Ureter (tissue), 1 donor: ENCODE results near the gene UBAC2. TPM values are rescaled to one million over a fixed set of nuclear protein-coding genes. Genes with fewer than 3 reads are reported as not detected.
"Not testable (repeated sequence)": the region's sequence is repeated elsewhere in the genome, so short reads cannot be mapped to it uniquely, and the experiment has no call there.

Source experiments
- DNase-seq: peaks from one replicate; pipeline ENCODE4 v3.0.0-alpha.2; 2020; ENCODE audit warnings: low spot score
- total RNA-seq: library from RNA; stranded (reverse); gene quantifications from one replicate; pipeline ENCODE4 v1.2.4, GENCODE V29; 2023
- donor health status: DM: yes; HTN: yes; CAD: no.

UBAC2 gene
- total RNA-seq, 1 donor from 2014 or later, result 55.9 TPM

DNA sequence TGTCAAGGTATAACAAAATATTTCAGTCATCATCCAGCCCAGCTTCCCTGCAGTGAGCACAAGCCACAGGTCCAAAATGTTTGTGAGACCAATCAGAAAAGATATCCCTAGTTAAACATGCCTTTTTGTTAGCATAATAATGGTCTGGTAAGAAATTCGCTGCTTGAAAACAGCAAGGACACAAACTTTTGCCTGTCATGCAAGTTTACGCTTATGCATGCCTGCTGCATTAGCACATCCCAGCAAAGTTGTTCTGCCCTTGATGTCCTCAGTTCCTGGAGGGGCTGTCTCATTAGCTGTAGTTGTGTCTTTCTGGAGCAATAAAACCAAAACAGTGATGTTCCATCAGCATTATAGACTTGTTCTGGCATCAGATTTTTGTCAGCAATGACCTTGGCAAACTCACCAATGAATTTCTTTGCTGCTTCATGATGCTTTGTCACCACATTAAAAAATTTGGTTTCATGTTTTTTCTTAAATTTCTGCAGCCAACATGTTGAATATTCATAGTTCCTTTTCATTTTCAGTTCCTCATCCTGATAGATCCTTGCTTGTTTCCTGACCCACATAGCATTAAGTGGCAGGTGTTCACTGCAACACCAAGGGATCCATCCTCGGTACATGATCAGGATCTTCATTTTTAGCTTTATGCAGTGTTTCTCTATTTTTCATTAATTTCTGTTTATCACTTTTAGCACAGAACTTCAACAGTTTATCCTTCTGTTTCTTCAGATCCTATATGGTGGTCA is 178.5 kb downstream of the UBAC2 start:
- no peak for DNase-seq

DNA sequence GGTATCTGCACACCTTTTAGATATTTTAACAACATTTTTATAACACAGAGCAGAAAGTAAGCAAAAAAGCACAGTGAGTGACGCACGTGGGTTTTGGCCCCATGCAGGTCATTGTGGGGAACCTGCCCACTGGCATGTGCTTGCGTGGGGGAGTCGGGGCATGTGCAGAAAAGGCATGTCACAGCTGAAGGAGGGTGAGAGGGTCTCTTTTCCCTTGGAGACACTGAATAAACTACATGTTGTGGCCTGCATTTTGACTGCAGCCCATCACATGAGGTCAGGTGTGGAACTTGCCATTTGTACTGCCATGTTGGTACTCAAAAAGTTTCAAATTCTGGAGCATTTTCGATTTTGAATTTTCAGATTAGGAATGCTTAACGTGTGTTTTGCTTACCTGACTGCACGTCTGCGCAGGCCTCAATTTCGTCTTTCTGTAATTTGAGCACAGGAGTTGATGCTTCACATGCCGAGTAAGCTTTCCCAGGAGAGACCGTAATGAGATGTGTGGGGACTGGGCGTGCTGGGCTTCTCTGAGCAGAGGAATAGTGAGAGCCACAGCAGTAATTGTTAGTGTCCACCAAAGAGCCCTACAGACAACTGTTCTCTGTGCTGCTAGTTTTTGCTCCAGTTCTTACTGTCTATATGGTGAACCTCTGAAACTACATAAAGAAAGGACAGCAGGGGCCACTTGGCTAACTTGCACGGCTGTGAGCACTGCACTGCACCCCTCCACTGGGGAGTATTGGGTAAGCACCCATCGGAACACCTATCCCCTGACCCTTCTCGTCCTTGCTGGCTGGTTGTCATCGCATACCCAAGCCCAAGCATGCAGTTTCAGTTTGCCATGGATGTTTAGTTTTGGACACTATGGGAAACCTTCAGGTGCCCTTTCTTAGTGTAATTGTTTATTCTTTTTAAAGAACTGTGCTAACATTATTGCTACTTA is 179.5 kb downstream of the UBAC2 start:
- DNase-seq, result no peak

DNA sequence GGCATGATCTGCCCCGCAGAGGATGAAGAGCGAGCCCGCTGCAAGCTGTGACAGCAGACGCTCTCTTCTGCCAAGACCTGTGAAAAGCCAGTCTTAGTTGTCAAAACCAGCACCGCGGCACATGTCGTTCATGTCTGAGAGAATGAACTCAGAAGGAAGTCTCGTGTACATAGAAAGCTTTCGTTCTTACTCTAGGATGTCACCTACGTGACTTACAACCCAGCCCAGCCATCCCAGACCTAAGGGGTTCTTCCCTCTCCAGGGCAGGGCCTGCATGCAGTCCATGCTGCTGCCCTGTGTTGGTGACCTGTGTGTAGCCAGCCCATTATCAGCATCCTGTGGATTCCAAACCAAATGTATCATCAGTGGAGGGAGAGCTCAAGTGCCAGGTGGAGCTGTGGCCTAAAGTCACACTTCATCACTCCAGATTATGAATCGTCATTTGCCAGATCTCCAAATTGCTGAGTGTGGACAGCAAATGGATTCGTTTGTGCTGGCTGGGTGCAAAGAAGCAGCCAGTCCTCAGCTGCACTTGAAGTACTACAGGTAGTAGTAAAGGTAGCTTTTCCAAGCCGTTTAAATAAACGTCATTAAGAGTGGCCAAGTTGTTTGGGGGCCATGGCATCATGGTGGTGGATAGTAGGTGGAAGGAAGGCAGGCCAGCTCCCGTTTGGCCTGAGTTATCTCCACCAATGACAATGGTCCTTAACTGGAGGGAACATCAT is 180.4 kb downstream of the UBAC2 start:
- no peak for DNase-seq

DNA sequence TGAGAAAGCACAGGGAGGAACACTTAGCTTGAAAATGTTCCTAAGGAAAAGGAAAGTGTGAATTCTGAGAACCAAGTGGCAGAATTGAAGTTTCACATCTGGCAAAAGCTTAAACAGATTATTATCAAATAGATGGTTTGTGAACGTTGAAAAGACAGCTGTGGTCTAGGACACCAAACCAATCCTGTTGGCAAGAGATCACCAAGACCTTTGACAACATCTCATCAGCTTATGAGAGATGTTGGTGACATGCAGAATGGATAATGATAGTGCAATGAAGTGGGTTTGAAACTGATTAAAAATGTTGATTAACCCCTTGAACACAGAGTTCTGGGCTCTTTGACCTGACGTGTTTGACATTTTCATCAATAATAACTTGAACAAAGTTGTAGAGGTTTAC is 181.1 kb downstream of the UBAC2 start:
- no peak for DNase-seq

DNA sequence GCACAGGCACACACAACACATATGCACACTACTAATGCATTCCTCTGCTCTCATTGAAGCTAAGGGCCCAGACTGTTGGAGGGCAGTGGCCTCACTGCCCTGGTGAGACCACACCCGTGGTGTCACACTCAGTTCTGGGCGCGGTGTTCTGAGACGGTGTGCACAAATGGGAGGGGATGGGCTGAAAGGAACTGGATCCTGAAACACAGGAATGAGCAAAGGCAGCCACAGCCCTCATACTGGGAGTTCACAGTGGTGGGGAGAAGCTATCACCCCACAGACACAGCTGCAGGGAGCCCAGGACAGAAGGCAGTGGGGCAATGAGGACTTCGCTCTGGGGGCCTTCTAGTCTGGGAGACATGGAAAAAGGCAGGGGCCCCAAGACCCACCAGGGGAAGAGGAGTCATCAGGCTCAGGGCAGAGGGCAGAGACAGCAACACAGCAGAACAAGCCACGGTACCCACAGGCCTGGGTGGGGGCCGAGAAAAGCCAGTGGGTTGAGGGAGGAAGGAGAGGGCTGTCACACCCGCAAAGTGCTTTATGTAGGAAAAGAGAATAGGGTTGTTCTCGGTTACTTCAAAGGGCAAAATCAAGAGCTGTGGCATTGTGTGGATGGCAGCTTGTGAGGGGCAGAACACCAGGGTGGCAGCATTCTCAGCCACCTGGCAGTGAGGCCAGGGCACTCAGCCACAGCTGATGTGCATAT is 181.9 kb downstream of the UBAC2 start:
- no peak for DNase-seq

DNA sequence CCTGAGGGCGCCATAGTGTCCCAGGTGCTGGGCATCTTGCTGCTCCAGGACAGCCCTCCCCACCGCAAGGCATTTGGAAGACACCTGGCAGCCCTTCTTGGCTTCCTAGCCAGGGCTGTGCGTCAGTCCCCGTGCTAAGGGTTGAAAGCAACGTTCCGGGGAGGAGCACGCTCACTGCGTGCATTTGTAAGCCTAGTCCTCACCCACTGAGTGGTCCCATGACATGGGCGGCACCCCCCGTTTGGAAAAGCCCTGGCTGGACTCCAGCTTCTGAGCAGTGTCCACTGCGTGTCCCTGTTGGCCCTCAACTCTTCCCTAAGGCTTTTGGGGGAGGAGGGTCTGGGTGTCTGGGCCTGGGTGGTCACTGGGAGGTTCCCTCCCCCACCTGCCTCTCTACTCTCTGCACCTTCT is 182.9 kb downstream of the UBAC2 start:
- DNase-seq, result no peak

DNA sequence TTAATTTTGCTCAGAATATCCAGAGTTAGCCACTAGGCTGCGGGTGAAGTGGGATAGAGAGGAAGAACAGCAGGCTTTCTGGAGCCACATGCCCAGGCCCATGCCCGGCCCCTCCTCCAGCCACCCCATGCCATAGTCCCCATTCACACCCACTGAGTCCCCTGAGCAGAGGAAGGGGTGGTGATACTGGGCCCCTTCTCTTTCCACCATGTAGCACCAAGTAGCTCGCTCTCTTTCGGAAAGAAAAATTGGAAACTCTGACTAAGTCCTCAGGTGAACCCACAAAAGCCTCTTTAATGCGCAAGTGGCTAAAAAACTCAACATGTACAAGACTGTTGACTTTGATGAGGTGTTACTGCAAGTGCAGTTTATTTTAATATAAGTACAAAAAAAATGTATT is 183.3 kb downstream of the UBAC2 start:
- no peak for DNase-seq

DNA sequence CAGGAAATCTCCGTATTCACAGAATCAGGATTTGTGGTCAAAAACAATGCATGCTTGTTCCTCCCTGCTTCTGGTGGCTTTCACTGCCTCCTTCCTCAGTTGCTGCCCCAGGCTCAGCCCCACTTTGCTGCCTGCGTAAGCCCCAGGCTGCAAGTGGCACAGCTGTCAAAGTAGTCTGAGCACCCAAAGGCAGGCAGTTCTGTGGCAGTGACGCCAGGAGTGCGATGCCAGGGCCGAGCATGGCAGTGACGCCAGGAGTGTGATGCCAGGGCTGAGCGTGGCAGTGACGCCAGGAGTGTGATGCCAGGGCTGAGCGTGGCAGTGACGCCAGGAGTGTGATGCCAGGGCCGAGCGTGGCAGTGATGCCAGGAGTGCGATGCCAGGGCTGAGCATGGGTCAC is 183.8 kb downstream of the UBAC2 start:
- DNase-seq, result no peak

DNA sequence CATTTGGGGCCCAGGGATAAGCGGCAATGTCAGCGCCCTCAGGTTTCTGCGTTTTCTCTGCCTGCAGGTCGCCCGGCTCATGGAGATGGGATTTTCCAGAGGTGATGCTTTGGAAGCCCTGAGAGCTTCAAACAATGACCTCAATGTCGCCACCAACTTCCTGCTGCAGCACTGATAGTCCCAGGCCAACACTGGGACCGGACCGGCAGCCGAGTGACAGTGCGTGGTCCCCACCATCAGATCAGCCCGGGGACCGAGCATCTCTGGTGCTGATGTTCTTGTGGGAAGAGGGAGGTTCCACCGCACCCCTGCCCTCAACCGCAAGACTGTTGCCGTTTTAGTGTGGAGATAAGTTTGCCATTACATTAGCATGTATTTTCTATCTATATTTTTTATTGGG is 184.5 kb downstream of the UBAC2 start:
- DNase-seq, result no peak

DNA sequence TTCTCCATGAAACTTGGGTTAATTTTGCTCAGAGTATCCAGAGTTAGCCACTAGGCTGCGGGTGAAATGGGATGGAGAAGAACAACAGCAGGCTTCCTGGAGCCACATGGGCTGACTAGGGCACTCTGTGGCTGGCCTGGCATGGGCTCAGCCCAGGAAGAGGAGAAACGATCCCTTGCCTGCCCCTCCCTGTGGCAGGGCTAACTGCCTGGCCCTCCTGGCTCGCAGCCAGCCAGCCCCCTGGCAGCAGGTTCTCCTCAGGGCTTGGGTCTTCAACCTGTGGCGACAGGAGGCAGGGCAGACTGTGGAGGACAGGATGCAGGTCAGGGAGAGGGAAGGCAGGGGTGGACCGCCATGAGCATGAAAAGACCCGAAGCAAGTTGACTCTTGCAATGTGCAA is 185.3 kb downstream of the UBAC2 start:
- DNase-seq, result no peak

DNA sequence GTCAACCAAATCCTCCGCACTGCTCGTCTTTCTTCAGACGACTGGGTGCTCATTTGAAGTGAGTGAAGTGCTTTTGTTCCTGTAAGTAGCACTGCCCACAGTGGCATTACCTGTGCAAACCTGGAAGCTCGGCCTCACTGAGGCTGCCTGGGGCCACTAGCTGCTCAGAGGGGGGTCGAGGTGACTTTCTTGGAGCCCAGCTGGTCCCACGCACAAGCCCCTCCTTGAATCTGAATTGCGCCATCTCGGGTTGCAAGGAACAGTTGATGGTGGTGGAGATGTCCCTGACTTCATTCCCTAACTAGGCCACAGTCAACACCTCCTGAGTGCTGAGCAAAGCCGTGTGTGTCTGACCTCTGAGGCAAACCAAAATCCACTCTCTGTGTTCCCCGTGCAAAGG is 185.8 kb downstream of the UBAC2 start:
- DNase-seq, result no peak

DNA sequence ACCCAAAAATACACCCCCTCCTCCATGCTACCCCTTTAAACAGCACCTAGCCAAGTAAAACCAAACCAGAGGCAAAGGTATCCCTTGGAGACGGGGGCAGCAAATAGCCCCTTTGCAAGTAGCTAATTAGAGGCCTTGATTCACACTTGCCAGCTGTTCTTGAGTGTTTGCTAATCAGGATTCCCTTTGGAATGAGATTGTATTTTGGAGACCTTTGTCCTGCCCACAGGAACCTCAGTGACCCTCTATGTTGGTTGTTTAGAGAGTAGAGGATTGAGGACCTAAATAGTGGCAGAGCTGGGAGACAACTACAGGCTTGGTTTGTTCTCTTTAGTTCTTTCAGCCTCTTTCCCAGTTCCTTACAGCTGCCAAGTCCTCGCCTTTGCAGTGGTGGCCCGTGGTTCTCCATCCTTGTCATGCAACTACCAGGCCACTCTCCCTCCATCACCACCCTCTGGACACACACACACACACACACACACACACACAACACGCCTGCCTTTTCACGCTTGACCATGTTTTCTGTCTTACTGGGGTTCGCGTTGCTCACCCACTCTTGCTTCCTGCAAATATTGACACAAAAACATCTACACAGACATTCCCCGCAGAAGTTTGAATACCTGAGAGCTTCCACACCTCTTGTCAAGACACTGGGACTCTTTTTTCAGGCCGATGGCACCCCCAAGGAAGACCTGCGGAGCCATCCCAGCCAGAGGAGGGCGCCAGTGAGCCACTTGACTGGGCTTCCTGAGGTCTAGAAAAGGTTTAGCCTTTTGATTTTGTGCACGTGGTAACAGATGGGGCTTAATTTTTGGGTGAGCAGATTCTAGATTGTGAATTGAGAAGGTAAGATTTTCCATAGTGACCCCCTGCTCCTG is 186.5 kb downstream of the UBAC2 start:
- no peak for DNase-seq

DNA sequence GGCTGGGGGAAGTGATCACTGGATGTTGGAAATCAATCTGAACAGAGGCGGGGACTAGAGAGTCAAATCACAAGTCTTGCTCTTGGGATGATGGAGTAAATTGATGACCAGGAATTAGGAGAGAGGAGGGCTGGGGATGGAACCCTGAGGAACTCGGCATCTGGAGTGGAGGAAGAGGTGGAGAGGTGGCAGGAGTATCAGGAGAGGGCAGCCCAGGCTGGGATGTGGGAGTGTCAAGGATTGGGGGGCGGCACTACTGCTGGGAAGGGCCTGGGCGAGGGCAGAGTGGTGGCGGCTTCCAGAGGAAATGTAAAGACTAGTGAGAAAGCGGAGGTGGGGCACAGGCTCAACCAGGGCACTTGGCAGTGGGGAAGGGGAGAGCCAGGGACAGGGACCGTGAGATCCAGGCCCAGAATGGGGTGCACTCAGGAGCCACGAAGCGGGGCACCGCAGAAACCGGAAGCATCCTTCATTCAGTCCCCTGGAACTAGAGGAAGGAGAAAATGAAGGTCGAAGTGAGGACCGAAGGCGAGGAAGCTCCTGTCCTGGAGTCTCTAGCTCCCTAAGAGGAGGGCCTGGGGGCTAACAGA is 187.8 kb downstream of the UBAC2 start:
- no peak for DNase-seq

DNA sequence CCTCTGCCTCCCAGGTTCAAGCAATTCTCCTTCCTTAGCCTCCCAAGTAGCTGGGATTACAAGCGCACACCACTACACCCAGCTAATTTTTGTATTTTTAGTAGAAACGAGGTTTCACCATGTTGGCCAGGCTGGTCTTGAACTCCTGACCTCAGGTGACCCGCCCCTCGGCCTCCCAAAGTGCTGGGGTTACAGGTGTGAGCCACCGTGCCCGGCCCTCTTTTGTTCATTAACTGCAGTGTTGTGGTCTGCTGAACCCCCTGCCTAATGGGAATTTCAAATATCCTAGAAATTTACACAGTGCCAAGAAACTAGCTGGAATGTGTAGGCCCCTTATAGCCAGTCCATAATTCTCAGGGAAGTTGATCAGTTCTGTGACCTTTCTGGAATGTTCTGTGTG is 188.4 kb downstream of the UBAC2 start:
- DNase-seq, result not testable (repeated sequence)

DNA sequence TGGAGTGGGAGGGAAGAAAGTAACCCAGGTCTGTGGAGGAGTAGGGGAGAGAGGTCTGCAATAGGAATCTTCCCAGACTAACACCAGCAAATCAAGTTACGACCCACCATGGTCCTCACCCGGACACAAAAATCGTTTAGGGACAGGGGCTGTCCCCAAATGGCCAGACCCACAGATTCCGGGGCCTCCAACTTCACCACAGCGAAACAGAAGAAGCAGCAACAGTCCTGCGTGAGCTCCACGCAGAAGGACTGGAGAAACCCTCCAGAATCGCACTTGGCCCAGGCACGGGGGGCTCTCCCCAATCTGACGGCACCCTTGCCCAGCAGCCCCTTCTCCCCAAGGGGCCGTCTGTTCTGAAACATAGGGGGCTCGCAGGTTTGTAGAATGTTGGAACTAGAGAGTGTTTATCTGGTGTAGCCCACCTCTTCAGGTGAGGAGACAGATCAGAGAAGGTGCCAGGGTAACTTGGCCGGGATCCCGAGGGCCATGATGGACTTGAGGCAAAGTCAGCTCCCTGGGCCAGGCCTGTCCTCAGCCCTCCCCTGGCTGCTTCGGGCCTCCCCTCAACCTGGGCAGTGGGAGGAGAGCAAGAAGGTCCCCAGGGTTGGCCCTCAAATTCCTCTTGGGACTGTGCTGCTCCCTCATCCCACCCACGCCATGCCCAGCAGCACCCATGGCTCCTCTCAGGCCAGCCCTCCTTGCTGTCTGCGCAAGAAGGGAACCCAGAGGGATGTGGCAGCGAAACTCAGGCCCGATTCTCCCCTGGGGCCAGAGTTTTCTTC is 189.1 kb downstream of the UBAC2 start:
- DNase-seq, result no peak

DNA sequence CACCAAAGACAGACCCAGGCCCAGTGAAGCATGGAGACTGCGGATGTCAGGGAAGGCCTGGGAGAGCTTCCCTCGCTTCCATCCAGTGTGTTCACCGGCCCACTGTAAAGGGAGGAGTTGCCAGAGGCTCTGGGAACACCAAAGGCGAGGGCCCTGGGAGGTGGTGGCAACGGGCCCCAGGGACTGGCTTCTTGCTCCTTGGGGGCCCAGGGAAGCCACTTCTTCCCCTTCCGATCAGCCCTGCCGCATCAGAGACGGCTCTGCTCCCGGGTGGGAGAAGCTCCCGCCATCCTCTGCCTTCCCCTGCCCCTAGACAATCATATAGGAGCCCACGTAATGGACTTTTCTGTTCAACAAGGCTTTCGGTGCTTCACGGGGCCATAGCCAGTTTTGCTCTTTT is 189.9 kb downstream of the UBAC2 start:
- no peak for DNase-seq

DNA sequence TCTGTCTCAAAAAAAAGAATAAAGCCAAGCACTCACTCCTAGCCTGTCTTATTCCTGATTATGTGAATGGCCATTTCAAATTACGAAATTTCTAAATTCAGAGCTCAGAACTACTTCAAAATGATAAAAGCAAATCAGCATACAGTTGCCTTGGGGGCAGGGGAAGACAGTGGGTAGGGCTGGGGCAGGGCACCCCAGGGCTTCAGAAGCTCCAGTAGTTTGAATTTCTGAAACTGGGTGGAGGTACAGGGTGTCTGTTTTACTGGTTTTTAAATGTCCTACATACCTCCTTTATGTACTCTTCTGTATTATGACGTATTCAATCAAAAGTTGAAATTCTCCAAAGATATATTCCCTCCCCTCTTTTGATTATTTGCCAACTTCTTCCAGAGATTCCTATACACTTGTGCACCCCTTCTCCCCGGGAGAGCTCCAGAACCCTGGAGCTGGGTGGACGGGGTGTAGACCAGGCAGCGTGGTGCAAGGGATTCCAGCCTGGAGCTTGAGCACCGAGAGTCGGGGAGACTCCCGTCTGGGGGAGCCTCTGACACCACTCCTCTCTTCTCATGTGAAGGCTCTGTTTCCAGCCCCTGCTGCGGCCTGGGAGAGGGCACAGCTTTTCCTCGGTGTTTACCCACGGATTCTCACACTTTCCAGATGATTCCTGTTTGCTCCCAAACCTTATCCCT is 191.3 kb downstream of the UBAC2 start:
- no peak for DNase-seq

DNA sequence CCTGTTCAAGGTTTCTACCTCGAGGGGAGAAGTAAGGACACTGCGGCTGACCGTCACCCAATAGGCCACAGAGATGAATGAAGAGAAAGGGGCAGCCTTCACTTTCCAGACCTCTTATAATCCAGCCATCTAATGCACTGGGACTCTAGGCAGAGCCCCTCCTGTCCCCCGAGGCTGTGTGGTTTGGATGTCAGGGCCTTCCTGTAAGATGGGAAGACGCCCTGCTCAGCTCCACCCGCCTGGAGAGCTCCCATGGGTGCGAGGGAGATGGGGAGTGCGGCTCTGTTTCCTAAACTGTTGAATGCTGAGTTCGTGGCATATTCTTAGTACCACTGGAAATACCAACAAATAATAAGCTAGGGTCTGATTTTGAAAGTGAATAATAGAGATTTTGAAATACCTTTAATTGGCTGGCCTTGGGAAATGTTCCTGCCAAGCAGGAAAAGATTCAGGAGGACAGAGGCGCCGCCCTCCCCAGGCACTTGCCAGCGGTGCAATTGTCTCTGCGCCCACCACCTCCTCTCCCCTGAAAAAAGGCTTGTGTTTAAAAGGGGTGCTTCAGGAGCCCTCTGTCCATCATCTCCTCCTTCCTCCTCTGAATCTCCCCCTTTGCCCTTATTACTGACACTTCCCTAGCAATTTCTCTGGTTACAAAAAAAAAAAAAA is 191.9 kb downstream of the UBAC2 start:
- no peak for DNase-seq
